ENCODE measurements around the gene HS3ST4.

- TF ChIP-seq CTCF (conservative IDR thresholded peaks at IDR 0.05 in 1 of 2, IDR thresholded peaks at IDR 0.05 in 1 of 2; ENCODE audit: low read depth in 1 of 2, low read length in 2 of 2) = no peak
- no peak for TF ChIP-seq EZH2 (IDR thresholded peaks at IDR 0.05; ENCODE audit: low read length, missing control alignments)
Measured at GRCh38 chr16:26128296-26128695, 436.5 kb downstream of the HS3ST4 start.
